ENCODE data around the gene JADE1.

The JADE1 gene

DNA sequence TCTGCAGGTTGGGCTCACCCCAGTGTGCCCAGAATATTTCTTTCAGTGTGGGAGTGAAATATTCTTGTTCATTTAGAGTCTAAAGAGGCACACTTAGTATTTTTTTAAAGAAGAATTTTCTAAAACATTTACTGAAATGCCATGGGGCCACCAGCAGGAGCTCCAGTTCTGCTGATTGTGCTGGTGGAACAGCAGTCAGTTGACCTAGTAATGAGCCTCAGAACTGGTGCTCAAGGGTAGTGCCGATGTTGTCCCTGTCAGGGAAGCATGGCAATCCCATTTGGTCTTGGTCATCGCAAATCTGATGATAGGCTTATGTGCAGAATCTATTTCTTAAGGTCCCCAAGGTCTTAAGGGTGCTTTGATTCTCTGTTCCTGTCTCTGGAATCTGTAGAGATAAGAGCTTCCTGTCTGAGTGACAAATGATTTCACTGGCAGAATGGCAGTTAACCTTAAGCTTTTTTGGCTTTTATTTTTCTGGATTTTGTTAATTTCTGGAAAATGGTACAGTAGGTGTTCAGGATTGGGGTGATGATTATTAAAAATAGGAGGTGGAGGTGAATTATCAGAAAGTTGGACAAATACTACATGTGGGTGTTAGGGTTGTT, 31.3 kb downstream of the JADE1 start:
- Histone ChIP-seq H3K27me3 (ENCODE audit: insufficient read depth, low read depth) (no peaks in the 10 kb centered on the region), H3K9ac (no peak overlapping the region), H3K79me2 (ENCODE audit: insufficient read depth, low read depth) (peaks cover 97% of the 10 kb centered on the region), H3K4me2 (no peak overlapping the region), H3K27ac (no peak overlapping the region), H4K20me1 (ENCODE audit: insufficient read depth) (peaks cover 16% of the 10 kb centered on the region), H3K36me3 (ENCODE audit: insufficient read depth) (peaks cover 17% of the 10 kb centered on the region; the same call in 1 of the 2 replicates), H3K4me3 (IDR thresholded peaks at IDR 0.05; ENCODE audit: insufficient read depth, low read depth, low read length) (no peak overlapping the region), H2AFZ (ENCODE audit: low read depth) (no peak overlapping the region), H3K4me1 (ENCODE audit: low read depth, poor library complexity, severe bottlenecking) (peaks cover 33% of the 10 kb centered on the region)
- TF ChIP-seq, protein P1, sequence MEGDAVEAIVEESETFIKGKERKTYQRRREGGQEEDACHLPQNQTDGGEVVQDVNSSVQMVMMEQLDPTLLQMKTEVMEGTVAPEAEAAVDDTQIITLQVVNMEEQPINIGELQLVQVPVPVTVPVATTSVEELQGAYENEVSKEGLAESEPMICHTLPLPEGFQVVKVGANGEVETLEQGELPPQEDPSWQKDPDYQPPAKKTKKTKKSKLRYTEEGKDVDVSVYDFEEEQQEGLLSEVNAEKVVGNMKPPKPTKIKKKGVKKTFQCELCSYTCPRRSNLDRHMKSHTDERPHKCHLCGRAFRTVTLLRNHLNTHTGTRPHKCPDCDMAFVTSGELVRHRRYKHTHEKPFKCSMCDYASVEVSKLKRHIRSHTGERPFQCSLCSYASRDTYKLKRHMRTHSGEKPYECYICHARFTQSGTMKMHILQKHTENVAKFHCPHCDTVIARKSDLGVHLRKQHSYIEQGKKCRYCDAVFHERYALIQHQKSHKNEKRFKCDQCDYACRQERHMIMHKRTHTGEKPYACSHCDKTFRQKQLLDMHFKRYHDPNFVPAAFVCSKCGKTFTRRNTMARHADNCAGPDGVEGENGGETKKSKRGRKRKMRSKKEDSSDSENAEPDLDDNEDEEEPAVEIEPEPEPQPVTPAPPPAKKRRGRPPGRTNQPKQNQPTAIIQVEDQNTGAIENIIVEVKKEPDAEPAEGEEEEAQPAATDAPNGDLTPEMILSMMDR (conservative IDR thresholded peaks at IDR 0.05; ENCODE audit: low read depth, low read length), result no peak; the same call in 1 of the 2 replicates

DNA sequence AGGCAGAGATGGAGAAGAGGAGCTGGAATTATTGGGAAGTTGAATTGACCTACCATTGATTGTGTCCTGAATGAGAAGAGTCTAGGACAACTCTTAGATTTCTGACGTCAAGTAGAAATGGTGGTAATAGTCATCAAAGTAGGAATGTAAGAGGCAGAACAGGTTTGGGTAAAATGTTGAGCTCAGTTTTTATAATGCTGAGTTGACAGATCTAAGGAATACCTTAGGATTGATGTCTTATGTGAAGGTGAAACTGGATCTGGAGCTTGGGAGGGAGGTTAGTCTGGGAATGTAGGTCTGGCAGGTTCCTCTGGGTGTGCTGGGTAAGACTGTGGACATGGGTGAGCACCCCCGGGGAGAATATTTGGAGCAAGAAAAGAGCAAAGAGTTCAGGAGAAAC, 31.9 kb downstream of the JADE1 start:
- TF ChIP-seq, protein P1 (conservative IDR thresholded peaks at IDR 0.05; ENCODE audit: low read depth, low read length), result no peak
- Histone ChIP-seq H3K27me3 (ENCODE audit: insufficient read depth, low read depth) (no peaks in the 10 kb centered on the region), H3K4me1 (ENCODE audit: low read depth, poor library complexity, severe bottlenecking) (peaks cover 33% of the 10 kb centered on the region), H3K27ac (no peak overlapping the region), H3K4me3 (IDR thresholded peaks at IDR 0.05; ENCODE audit: insufficient read depth, low read depth, low read length) (no peak overlapping the region), H3K36me3 (ENCODE audit: insufficient read depth) (peaks cover 17% of the 10 kb centered on the region; the same call in 1 of the 2 replicates), H4K20me1 (ENCODE audit: insufficient read depth) (peaks cover 16% of the 10 kb centered on the region), H2AFZ (ENCODE audit: low read depth) (no peak overlapping the region), H3K79me2 (ENCODE audit: insufficient read depth, low read depth) (peaks cover 98% of the 10 kb centered on the region), H3K9ac (no peak overlapping the region), H3K4me2 (no peak overlapping the region)

DNA sequence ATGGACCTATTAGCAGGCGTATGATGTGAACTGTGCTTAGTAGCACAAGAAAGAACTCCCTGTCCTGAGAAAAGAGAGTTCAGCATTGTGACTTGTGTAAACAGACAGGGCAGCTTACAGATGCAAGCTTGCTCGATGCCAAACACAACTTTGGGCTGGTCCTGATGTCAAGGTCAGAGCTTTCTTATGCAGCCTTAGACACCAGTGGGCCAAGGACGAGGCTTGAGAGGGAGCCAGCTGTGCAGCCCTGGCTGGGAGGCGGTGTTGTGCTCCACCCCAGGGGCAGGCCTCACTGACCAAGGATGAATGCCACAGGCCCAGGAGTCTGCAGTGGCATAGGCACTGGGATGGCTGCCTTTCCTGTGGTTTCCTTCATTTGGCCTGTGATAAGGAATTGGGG, 35.4 kb downstream of the JADE1 start:
- Histone ChIP-seq H3K27ac (no peak overlapping the region), H4K20me1 (ENCODE audit: insufficient read depth) (no peaks in the 10 kb centered on the region; the same call in 1 of the 2 replicates), H3K4me3 (IDR thresholded peaks at IDR 0.05; ENCODE audit: insufficient read depth, low read depth, low read length) (no peak overlapping the region), H3K4me1 (ENCODE audit: low read depth, poor library complexity, severe bottlenecking) (peaks cover 9% of the 10 kb centered on the region), H3K4me2 (no peak overlapping the region), H3K27me3 (ENCODE audit: insufficient read depth, low read depth) (no peaks in the 10 kb centered on the region), H2AFZ (ENCODE audit: low read depth) (no peak overlapping the region), H3K36me3 (ENCODE audit: insufficient read depth) (peaks cover 30% of the 10 kb centered on the region; the same call in 1 of the 2 replicates), H3K9ac (no peak overlapping the region), H3K79me2 (ENCODE audit: insufficient read depth, low read depth) (peaks cover 90% of the 10 kb centered on the region)
- TF ChIP-seq, protein P1 (conservative IDR thresholded peaks at IDR 0.05; ENCODE audit: low read depth, low read length), result no peak

DNA sequence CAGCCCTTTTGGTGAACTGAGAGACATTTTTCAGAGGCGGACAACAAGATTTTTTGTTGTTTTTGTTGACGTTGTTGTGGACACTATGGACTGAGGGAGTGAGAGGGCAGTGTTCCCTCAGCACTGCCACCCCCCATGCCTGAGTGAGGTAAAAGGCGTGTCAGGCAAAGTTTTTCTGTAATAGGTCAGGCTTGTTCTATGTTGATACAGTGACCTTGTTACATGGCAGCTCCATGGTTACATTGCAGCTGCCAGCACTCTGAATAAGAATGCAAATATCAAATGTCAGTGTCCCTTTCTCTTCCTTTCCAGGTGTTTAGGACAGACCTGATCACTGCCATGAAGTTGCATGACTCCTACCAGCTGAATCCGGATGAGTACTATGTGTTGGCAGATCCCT, 36.6 kb downstream of the JADE1 start:
- TF ChIP-seq, protein P1 (conservative IDR thresholded peaks at IDR 0.05; ENCODE audit: low read depth, low read length), result no peak
- Histone ChIP-seq H3K27ac (no peak overlapping the region), H3K27me3 (ENCODE audit: insufficient read depth, low read depth) (no peaks in the 10 kb centered on the region), H3K79me2 (ENCODE audit: insufficient read depth, low read depth) (peaks cover 78% of the 10 kb centered on the region), H2AFZ (ENCODE audit: low read depth) (no peak overlapping the region), H3K4me3 (IDR thresholded peaks at IDR 0.05; ENCODE audit: insufficient read depth, low read depth, low read length) (no peak overlapping the region), H3K36me3 (ENCODE audit: insufficient read depth) (peaks cover 35% of the 10 kb centered on the region; the same call in 1 of the 2 replicates), H3K9ac (no peak overlapping the region), H3K4me1 (ENCODE audit: low read depth, poor library complexity, severe bottlenecking) (no peaks in the 10 kb centered on the region), H4K20me1 (ENCODE audit: insufficient read depth) (no peaks in the 10 kb centered on the region; the same call in 1 of the 2 replicates), H3K4me2 (no peak overlapping the region)
